Stimulated activated naive B cell treated with anti-CD40 and anti-IgM and Interleukin-4, amounts not matched to agents 10 μg/mL and 1 μg/mL and 100 μg/mL, for 72 hours (primary cell): ENCODE measurements around the gene BMP7.

Experiments
- ATAC-seq, 2 donors: fragments of 150-1000 bp; cut with Tn5 transposase; replicated peaks; 2 replicates each; pipeline ENCODE4 v1.10.0; 2021; ENCODE audit warnings: moderate library complexity in 1 of 2
- DNase-seq: peaks from one replicate; pipeline ENCODE4 v3.0.0; 2021
- H3K27ac Mint-ChIP-seq: one replicate; pipeline ENCODE4 v1.8.0; 2022; ENCODE audit warnings: mild to moderate bottlenecking, mixed read lengths
- H3K27me3 Mint-ChIP-seq, 2 donors: one replicate each; pipeline ENCODE4 v1.8.0; 2022; ENCODE audit warnings: mixed read lengths in 2 of 2
- H3K36me3 Mint-ChIP-seq, 2 donors: one replicate each; pipeline ENCODE4 v1.8.0; 2022; ENCODE audit warnings: mixed read lengths in 2 of 2, mild to moderate bottlenecking in 1 of 2
- H3K4me1 Mint-ChIP-seq, 2 donors: one replicate each; pipeline ENCODE4 v1.8.0; 2022; ENCODE audit warnings: mixed read lengths in 2 of 2, mild to moderate bottlenecking in 1 of 2
- H3K4me3 Mint-ChIP-seq, 2 donors: one replicate each; pipeline ENCODE4 v1.8.0; 2022; ENCODE audit warnings: mild to moderate bottlenecking in 2 of 2, mixed read lengths in 2 of 2, moderate library complexity in 1 of 2
- H3K9me3 Mint-ChIP-seq, 2 donors: one replicate each; pipeline ENCODE4 v1.8.0; 2022; ENCODE audit warnings: mixed read lengths in 2 of 2, mild to moderate bottlenecking in 1 of 2

BMP7 gene

DNA sequence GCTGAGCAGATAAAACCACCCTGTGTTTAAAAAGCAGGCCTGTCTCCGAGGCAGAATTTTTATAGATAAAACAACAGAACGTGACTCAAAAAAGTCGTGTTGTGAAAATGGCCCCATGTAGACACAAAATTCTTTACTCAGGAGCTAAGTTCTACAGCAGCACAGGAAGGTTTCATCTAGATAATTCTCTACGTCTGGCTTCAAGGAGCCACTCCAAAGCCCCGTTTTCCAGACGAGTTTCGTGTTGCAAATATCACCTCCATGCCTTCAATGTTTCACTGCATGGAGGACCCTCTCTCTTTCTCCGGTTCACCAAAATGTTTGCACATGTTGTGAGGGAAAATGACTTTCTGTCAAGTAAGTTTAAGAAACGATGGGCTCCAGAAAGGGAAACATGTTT is 12.0 kb upstream of the BMP7 start:
- Mint-ChIP-seq H3K4me3 (no peak overlapping the region), H3K27ac (no peak overlapping the region), H3K9me3 (no peaks in the 10 kb centered on the region), H3K4me1 (no peaks in the 10 kb centered on the region), H3K36me3 (no peaks in the 10 kb centered on the region), H3K27me3 (peaks cover 42 to 52% of the 10 kb centered on the region in 2 donors)
- ATAC-seq (no peak), DNase-seq (no peak)

DNA sequence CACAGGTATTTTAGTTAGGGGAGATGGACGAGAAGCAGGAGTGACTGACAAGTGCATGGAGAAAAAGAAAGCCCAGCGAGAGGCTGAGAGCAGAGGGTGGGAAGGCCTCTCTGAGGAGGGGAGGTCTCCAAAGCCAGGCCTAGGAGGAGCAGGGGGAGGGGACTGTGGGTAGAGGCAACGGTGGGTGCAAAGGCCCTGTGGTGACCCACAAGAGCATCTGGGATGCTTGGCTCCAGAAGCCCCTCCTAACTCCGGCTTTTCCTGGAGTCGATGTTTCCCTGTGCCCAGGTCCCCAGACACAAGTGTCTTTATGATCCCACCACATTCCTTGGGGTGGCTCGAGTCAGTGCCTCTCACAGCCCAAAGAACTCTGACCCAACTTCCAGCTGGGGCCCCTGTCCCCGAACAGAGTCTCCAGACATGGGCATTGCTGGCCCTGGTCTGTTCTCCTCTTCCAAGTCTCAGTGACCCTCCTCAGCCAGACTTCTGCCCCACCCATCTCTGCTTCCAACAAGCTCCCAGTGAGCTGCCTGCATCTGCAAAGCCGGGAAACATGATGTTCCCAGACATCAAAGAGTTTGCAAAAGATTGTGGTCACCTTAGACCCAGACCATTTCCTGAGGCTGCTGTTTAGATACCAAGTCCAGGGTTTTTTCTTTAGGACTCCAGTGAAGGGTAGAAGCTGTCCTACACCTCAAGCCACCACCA is 11.1 kb upstream of the BMP7 start:
- Mint-ChIP-seq H3K4me1 (no peaks in the 10 kb centered on the region), H3K27ac (no peak overlapping the region), H3K36me3 (no peaks in the 10 kb centered on the region), H3K27me3 (peaks cover 37 to 48% of the 10 kb centered on the region in 2 donors), H3K4me3 (no peak overlapping the region), H3K9me3 (no peaks in the 10 kb centered on the region)
- DNase-seq, result no peak
- no peak for ATAC-seq

DNA sequence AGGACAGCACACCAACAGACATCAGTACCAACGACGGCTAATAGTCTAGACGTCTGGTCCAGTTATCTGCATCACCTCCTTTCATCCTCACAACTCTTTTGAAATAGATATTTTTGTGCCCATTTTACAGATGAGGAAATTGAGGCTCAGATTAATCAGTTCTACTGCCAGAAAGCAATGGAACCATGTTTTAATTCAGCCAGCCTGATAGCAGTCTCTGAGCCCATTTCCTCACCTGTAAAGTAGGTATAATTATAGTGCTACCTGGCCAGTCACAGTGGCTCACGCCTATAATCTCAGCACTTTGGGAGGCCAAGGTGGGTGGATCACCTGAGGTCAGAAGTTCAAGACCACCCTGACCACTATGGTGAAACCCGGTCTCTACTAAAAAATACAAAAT is 9.8 kb upstream of the BMP7 start:
- no peak for DNase-seq
- no peak overlapping the region for H3K27ac Mint-ChIP-seq
- no peaks in the 10 kb centered on the region for H3K4me1 Mint-ChIP-seq
- no peak overlapping the region for H3K4me3 Mint-ChIP-seq
- no peaks in the 10 kb centered on the region for H3K9me3 Mint-ChIP-seq
- H3K36me3 Mint-ChIP-seq, result no peaks in the 10 kb centered on the region
- no peak for ATAC-seq
- peaks cover 43 to 49% of the 10 kb centered on the region in 2 donors for H3K27me3 Mint-ChIP-seq

DNA sequence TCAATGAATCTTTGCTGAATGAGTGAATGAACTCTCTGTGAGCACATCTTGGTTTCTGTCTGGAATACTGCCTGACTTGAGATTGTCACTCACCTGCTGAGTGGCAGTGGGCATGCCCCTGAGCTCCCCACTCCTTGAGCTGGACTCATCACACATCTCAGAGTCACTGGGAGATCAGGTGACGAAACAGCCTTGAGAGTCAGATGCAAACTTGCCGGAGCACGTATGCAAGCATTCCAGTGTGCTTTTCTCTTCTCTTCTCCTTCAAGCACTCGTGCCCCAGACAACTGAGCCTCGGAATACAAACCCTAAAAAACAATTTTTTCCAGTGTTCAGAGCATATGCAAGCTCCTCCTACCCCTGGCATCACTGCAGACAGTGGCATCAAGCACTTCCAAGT is 9.4 kb upstream of the BMP7 start:
- no peak for ATAC-seq
- Mint-ChIP-seq H3K4me1 (no peaks in the 10 kb centered on the region), H3K4me3 (no peak overlapping the region), H3K36me3 (no peaks in the 10 kb centered on the region), H3K27ac (no peak overlapping the region), H3K27me3 (peaks cover 41 to 49% of the 10 kb centered on the region in 2 donors), H3K9me3 (no peaks in the 10 kb centered on the region)
- DNase-seq, result no peak

DNA sequence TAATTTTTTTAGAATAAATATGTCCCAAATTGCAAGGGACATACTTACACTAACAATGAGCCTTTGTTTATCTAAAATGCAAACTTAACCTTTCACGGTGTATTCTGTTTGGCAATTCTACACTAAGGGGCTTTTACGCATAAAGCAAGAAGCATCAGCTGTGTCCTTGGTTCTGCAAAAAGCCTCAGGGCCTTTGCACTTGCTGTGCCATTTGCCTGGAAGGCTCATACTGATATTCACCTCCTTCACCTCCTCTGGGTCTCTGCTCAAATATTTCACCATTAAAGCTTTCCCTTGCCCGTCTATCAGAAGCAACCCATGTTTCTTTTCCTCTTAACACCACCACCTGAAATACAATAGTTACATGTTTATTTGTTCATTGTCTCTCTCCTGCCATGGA is 8.9 kb upstream of the BMP7 start:
- no peak for DNase-seq
- H3K9me3 Mint-ChIP-seq, result no peaks in the 10 kb centered on the region
- H3K36me3 Mint-ChIP-seq, result no peaks in the 10 kb centered on the region
- no peak overlapping the region for H3K4me3 Mint-ChIP-seq
- no peak for ATAC-seq
- H3K4me1 Mint-ChIP-seq, result no peaks in the 10 kb centered on the region
- peaks cover 39 to 49% of the 10 kb centered on the region in 2 donors for H3K27me3 Mint-ChIP-seq
- H3K27ac Mint-ChIP-seq, result no peak overlapping the region

DNA sequence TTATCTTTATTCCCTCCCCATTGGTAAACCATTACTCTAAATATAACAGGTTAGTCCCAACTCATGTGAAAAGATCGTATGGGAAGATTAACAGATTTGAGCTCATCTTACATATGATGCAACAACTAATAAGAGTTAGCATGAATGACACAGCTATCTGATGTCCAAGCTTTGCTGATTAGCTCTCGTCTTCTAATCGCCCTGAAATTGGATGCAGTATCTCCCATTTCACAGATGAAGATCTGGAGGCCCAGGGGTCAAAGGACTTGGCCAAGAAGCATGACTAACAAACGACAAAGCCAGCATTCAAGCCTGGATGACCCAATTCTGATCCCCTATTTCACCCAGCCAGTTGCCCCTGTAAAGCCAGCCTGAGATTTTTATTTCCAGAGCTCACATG is 8.4 kb upstream of the BMP7 start:
- Mint-ChIP-seq H3K4me3 (no peak overlapping the region), H3K27me3 (peaks cover 41 to 47% of the 10 kb centered on the region in 2 donors), H3K27ac (no peak overlapping the region), H3K36me3 (no peaks in the 10 kb centered on the region), H3K9me3 (no peaks in the 10 kb centered on the region), H3K4me1 (no peaks in the 10 kb centered on the region)
- DNase-seq (no peak), ATAC-seq (no peak)

DNA sequence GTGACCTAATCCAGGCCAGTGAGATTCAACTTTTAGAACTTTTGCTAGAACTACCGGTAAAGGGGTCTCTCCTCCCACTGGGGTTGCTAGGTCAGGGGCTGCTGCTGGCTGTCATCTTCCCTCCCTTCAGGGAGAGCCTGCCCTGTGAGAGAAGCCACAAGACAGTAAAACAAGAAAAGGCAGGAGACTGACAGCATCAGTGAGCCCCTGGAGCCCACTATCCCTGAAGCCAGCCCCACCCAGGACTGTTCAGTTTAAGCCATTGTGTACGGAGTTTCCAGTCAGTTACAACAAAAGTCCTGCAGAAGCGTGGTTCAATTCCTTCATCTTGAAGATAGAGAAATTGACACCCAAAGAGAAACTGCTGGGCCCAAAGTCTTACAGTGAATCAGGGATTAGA is 7.9 kb upstream of the BMP7 start:
- DNase-seq, result no peak
- no peaks in the 10 kb centered on the region for H3K36me3 Mint-ChIP-seq
- peaks cover 43 to 47% of the 10 kb centered on the region in 2 donors for H3K27me3 Mint-ChIP-seq
- H3K27ac Mint-ChIP-seq, result no peak overlapping the region
- ATAC-seq, result no peak
- H3K4me1 Mint-ChIP-seq, result no peaks in the 10 kb centered on the region
- H3K9me3 Mint-ChIP-seq, result no peaks in the 10 kb centered on the region
- no peak overlapping the region for H3K4me3 Mint-ChIP-seq

DNA sequence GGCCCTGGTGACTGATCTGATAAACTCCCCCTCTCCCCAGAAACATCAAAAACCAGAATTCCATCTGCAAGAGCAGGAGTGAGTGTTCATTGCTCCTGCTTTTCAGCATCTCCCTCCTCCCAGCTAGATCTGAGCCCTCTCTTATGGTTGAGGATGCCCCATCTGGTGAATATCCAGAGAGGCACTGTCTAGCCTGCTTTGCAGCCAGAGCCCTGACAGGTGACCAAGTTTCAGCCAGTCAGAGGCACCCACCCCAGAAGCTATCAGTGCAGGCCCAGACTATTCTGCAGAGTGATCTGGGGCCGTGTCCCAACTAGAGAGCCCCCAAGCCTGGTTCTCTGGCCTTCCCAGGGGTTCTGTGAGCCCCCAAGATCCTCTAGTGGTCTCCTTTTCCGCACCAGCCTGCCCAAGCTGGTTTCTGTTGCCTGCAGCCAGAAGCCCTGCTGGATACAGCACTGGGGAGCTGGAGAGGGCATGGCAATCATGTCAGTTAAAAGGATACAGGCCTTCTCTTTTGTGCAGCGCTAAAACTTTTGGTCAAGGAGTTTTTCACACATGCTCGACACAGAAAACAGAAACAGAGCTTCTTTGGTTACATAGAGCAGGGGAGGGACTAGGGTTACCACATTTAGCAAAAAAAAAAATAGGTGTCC is 6.6 kb upstream of the BMP7 start:
- H3K9me3 Mint-ChIP-seq, result no peaks in the 10 kb centered on the region
- ATAC-seq, result no peak
- H3K4me3 Mint-ChIP-seq, result no peak overlapping the region
- peaks cover 55 to 57% of the 10 kb centered on the region in 2 donors for H3K27me3 Mint-ChIP-seq
- no peaks in the 10 kb centered on the region for H3K4me1 Mint-ChIP-seq
- no peak for DNase-seq
- H3K36me3 Mint-ChIP-seq, result no peaks in the 10 kb centered on the region
- no peak overlapping the region for H3K27ac Mint-ChIP-seq

DNA sequence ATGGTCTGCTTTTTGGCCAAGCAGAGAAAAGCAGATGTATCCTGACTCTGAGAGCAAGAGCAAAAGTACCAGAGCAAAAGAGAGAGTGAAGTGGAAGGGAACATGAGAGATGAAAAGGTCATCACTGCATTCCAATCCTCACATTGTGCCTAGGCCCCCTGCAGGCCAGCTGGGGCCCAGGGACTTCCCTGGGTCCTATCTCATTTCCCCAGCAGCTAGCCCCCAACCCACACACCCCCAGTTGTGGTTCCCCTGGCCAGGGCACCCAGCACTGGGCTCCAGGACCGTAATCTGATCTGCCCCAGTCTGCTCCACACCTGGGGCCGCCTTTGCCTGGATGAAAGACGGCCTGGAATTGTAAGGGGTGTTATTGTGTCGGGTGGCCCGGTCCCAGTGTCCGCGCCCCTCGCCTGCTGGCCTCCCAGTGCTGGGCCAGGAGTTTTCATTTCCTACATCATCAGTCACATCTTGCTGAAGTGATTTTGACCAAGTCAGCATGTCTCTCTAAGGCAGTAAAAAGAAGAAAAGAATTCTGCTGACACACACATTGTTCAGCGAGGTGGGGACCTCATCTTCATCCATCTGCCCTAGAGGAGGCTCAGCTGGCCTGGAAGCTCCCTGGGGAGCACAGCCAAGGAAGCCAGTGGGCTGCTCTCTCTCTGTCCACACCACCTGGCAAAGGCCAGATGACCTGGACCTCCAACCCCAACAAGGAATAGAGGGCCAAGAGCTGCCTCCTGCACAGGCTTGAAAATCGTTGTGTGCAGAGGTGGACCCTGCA is 4.0 kb upstream of the BMP7 start:
- DNase-seq (no peak), ATAC-seq (no peak)
- no peaks in the 10 kb centered on the region for H3K36me3 Mint-ChIP-seq
- H3K4me1 Mint-ChIP-seq, result peaks cover 6 to 7% of the 10 kb centered on the region in 2 donors
- peaks cover 65 to 67% of the 10 kb centered on the region in 2 donors for H3K27me3 Mint-ChIP-seq
- H3K27ac Mint-ChIP-seq, result no peak overlapping the region
- no peaks in the 10 kb centered on the region for H3K9me3 Mint-ChIP-seq
- H3K4me3 Mint-ChIP-seq, result no peak overlapping the region

DNA sequence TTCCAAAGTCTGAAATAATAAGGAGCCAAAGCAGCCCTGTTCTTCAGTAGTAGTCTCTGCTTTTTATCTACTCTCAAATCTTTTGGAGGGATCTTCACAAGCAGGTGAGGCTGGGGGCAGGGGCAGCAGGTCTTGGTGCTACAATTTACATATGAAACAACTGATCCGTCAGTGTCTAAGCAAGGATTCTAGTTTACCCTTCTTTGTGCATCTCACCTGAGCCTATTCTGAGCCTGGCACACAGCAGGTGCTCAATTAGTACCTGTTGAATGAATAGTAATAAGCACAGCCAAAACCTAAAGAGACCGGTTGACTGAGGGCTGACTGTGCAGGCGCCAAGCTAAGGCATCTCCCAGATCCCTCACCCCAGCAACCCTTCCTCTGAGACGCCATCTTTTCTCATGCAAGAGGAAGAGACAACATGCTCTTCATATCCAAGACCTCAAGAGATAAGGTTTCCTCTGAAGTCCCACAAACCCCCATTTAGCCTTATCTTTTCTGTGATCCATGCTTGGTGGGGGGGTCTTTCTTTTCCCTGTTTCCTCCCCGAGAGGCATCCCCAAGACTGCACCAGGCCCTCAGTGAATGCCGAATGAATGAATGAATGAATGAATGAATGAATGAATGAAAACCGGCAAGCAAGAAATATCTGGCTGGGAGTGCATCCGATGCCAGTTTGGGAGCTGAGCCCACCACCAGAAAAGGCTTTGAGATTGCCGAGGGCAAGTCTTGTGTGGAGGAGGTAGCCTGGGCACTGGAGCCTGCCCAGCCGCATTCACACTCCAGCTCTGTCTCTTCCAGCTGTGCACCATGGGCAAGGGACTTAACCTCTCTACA is 2.9 kb upstream of the BMP7 start:
- ATAC-seq (no peak), DNase-seq (no peak)
- no peaks in the 10 kb centered on the region for H3K9me3 Mint-ChIP-seq
- H3K27me3 Mint-ChIP-seq, result peaks cover 62 to 75% of the 10 kb centered on the region in 2 donors
- H3K4me1 Mint-ChIP-seq, result peaks cover 6 to 7% of the 10 kb centered on the region in 2 donors
- H3K27ac Mint-ChIP-seq, result no peak overlapping the region
- no peak overlapping the region for H3K4me3 Mint-ChIP-seq
- no peaks in the 10 kb centered on the region for H3K36me3 Mint-ChIP-seq

DNA sequence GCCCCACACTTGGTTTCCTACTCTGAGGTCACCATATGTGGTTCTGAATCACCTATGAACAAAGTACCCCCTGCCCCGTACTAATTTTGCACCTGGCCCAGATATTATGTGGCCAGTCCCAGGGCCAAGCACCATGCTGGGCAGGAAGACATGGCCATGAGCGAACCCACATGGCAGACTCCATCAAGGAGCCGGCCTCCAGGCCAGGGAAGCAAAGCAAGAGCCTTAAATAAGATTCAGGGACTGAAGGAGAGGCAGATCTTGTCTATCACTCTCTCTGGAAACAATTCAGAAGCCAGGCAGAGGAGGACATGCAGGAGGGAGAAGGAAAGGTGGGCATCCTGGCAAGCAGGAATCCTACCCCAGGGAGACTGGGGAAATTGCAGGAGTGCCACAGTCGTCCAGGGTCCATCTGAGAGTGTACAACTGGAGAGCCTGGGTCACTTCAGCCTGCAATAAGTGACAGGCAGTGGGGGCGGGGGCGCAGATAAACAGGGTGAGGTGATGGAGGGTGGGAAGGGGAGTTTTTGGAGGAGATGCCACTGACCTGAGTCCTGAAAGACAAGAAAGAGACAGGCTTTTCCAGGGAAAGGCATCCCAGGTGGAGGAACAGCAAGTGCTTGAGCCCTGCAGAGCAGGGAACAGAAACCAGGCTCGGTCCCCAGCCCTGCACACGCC is 2.1 kb upstream of the BMP7 start:
- Mint-ChIP-seq H3K36me3 (no peaks in the 10 kb centered on the region), H3K4me3 (no peak overlapping the region), H3K27me3 (peaks cover 64 to 76% of the 10 kb centered on the region in 2 donors), H3K9me3 (no peaks in the 10 kb centered on the region), H3K4me1 (peaks cover 6 to 13% of the 10 kb centered on the region in 2 donors), H3K27ac (no peak overlapping the region)
- DNase-seq, result no peak
- no peak for ATAC-seq

DNA sequence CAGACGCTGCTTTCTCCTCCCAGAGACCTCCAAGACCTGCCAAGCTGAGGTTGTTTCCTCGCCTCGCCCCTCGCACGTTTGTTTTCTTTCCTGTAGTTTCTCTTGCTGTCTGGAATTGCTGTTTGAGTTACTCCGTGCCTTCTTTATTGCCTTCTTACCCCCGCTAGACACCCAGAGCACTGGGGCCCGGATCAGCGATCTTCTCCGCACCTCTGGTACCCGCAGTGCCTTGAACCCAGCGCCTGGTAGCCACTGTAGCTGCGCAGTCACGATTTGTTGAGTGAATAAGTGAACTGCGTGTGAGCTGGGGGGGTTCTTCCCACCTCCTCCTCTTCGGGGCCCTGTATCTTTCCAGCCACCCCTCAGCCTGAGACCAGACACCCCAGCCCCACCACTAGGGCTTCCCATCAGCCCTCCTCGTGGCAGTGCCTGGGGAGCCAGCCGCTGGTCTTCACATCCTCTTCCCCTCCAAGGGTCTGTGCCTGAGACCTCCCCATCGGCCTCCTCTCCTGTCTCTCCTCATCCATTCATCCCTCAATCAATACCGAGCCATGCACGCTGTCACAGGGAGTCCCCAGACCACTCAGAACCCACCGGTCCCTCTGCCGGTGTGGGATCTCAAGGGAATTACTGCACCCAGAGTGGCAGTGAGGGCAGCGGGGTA is 849 bp upstream of the BMP7 start:
- H3K9me3 Mint-ChIP-seq, result no peaks in the 10 kb centered on the region
- H3K27me3 Mint-ChIP-seq, result peaks cover 67 to 82% of the 10 kb centered on the region in 2 donors
- no peaks in the 10 kb centered on the region for H3K36me3 Mint-ChIP-seq
- no peak for DNase-seq
- peak overlapping the region; percentile 89 for H3K27ac Mint-ChIP-seq
- H3K4me3 Mint-ChIP-seq, result peak overlapping the region in 1 of 2 donors; percentile 45
- no peak for ATAC-seq
- peaks cover 6 to 13% of the 10 kb centered on the region in 2 donors for H3K4me1 Mint-ChIP-seq

DNA sequence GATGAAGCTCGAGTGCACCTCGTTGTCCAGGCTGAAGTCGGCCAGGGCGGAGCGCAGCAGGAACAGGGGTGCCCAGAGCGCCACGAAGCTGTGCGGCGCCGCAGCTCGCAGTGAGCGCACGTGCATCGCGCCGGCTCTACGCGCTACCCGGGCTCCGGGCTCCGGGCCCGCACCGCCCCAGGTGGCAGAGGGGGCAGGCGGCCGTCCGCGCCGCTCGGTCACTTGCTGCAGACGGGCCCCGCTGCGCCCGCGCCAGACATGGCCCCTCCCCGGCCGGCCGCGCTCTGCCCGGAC is 497 bp downstream of the BMP7 start:
- H3K27me3 Mint-ChIP-seq, result peaks cover 71 to 91% of the 10 kb centered on the region in 2 donors
- no peak for ATAC-seq
- H3K4me3 Mint-ChIP-seq, result peak overlapping the region in 1 of 2 donors; percentile 32
- peaks cover 6 to 13% of the 10 kb centered on the region in 2 donors for H3K4me1 Mint-ChIP-seq
- no peaks in the 10 kb centered on the region for H3K36me3 Mint-ChIP-seq
- H3K9me3 Mint-ChIP-seq, result no peaks in the 10 kb centered on the region
- DNase-seq, result no peak
- peak overlapping the region; percentile 66 for H3K27ac Mint-ChIP-seq
